Activated T-cell treated with anti-CD3 and anti-CD28 coated beads, Interleukin-2, amount 50 U/mL, for 24 hours (primary cell): Measurements from ENCODE around the gene LRGUK.

Experiments used
- DNase-seq: peaks from one replicate; pipeline ENCODE4 v3.0.0-alpha.2; 2020
- H3K27ac Mint-ChIP-seq: 2 replicates; pipeline ENCODE4 v1.8.0; 2020; ENCODE audit warnings: mild to moderate bottlenecking, mixed read lengths
- H3K27me3 Mint-ChIP-seq: 2 replicates; pipeline ENCODE4 v1.8.0; 2020; ENCODE audit warnings: mixed read lengths
- H3K36me3 Mint-ChIP-seq: 2 replicates; pipeline ENCODE4 v1.8.0; 2020; ENCODE audit warnings: low read depth, mixed read lengths
- H3K4me1 Mint-ChIP-seq: 2 replicates; pipeline ENCODE4 v1.8.0; 2020; ENCODE audit warnings: low read depth, mixed read lengths
- H3K4me3 Mint-ChIP-seq: 2 replicates; pipeline ENCODE4 v1.8.0; 2020; ENCODE audit warnings: mild to moderate bottlenecking, moderate library complexity, mixed read lengths
- H3K9me3 Mint-ChIP-seq: 2 replicates; pipeline ENCODE4 v1.8.0; 2020; ENCODE audit warnings: mixed read lengths

The LRGUK gene

GRCh38 chr7:134307320-134307719, 180.2 kb downstream of the LRGUK start:
- no peak overlapping the region for H3K4me3 Mint-ChIP-seq
- peaks cover 7% of the 10 kb centered on the region for H3K4me1 Mint-ChIP-seq
- H3K9me3 Mint-ChIP-seq = no peaks in the 10 kb centered on the region
- H3K36me3 Mint-ChIP-seq = peaks cover 69% of the 10 kb centered on the region
- H3K27me3 Mint-ChIP-seq = no peaks in the 10 kb centered on the region
- H3K27ac Mint-ChIP-seq = no peak overlapping the region
- no peak for DNase-seq

DNA sequence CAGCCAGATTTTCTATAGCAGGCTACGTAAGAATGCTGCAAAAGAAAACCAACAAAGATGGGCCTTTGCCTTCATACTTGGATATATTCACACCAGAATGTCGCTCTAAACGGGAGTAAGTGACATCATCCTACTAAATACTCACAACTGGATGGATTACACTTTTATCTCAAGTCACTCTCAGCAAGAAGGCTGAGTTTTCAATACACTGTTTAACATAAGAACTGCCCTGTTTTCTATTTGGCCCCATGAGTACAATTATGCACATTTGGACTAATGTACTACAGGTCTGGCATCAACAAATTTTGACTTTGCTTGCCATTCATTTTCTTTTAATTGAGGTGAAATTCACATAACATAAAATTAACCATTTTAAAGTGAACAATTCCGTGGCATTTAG, 181.4 kb downstream of the LRGUK start:
- H3K27me3 Mint-ChIP-seq = no peaks in the 10 kb centered on the region
- H3K27ac Mint-ChIP-seq = no peak overlapping the region
- H3K4me1 Mint-ChIP-seq = peaks cover 9% of the 10 kb centered on the region
- peaks cover 62% of the 10 kb centered on the region for H3K36me3 Mint-ChIP-seq
- no peaks in the 10 kb centered on the region for H3K9me3 Mint-ChIP-seq
- DNase-seq = no peak
- no peak overlapping the region for H3K4me3 Mint-ChIP-seq

DNA sequence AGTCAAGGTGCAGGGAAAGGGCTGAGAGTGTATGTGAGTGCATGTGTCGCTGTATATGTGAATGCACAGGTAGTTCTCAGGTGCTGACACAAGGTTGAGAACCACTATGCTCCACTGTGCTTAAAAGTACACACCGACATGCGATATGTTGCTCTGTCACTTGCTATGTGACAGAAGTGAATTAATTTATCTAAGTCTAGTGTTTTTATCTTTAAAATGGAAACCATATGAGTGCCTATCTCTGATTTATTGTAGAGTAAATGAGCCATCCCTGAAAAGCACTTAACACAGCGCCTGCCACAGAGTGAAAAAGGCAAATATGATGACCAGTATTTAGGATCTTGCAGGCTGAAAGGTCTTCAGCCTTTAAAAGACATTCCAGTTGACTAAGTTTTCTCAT, 184.7 kb downstream of the LRGUK start:
- Mint-ChIP-seq H3K4me1 (peaks cover 22% of the 10 kb centered on the region), H3K4me3 (no peak overlapping the region), H3K27me3 (no peaks in the 10 kb centered on the region), H3K9me3 (no peaks in the 10 kb centered on the region), H3K27ac (no peak overlapping the region), H3K36me3 (peaks cover 53% of the 10 kb centered on the region)
- no peak for DNase-seq

DNA sequence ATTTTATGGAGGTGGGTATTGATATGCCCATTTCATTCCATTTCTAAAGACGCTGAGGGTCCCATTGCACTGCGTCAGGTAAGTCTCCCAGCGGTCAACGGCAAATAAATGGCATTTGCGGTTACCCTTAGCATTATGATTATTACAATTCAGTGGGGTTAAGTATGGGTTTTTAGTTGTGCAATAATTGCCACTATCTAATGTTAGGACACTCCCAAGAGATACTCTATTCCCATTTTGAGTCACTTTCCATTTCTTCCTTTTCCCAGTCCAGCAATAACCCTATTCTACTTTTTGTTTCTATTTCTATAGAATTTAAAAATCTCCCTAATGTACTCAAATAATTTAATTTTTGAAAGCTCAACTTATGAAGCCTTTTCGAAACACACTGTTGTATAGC, 185.6 kb downstream of the LRGUK start:
- Mint-ChIP-seq H3K36me3 (peaks cover 50% of the 10 kb centered on the region), H3K27me3 (no peaks in the 10 kb centered on the region), H3K4me3 (no peak overlapping the region), H3K4me1 (peaks cover 29% of the 10 kb centered on the region), H3K9me3 (no peaks in the 10 kb centered on the region), H3K27ac (no peak overlapping the region)
- DNase-seq = no peak

DNA sequence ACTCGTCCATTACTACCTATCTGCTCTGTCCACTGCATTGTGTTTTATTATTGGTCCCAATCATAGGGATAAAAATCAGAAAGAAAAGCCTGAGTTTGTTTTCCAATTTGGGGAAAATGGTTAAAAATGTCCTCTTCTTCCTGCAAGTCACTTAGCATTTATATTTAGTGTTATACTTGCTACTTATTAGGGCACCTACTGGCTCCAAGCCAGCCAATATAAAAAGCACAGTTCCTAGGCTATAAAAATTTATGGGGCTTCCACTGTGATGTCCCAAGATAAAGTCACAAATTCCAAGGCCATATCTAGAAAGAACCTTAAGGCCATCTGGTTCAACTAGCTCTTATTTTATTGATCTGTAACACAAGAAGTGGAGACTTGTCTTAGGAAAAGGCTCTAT, 186.4 kb downstream of the LRGUK start:
- Mint-ChIP-seq H3K4me1 (peaks cover 29% of the 10 kb centered on the region), H3K4me3 (no peak overlapping the region), H3K36me3 (peaks cover 45% of the 10 kb centered on the region), H3K27ac (no peak overlapping the region), H3K27me3 (no peaks in the 10 kb centered on the region), H3K9me3 (no peaks in the 10 kb centered on the region)
- no peak for DNase-seq
